Chondrocyte (in vitro differentiated cells): ENCODE data around the gene GET4. TPM values are rescaled to one million over a fixed set of nuclear protein-coding genes. Genes with fewer than 3 reads are reported as not detected.

Source experiments
- DNase-seq: peaks from one replicate; pipeline ENCODE4 v3.0.0; 2021; ENCODE audit warnings: mixed read lengths, low spot score
- H3K27ac Mint-ChIP-seq: one replicate; pipeline ENCODE4 v1.8.0; 2021; ENCODE audit warnings: mild to moderate bottlenecking, moderate library complexity, mixed read lengths; ENCODE audit not compliant: unreplicated experiment
- H3K27me3 Mint-ChIP-seq: 2 replicates; pipeline ENCODE4 v1.8.0; 2021; ENCODE audit warnings: low read depth, mixed read lengths
- H3K36me3 Mint-ChIP-seq: 2 replicates; pipeline ENCODE4 v1.8.0; 2021; ENCODE audit warnings: low read depth, mixed read lengths
- H3K4me1 Mint-ChIP-seq: 2 replicates; pipeline ENCODE4 v1.8.0; 2021; ENCODE audit warnings: low read depth, mild to moderate bottlenecking, mixed read lengths
- H3K4me3 Mint-ChIP-seq: one replicate; pipeline ENCODE4 v1.8.0; 2021; ENCODE audit warnings: mild to moderate bottlenecking, moderate library complexity, mixed read lengths; ENCODE audit not compliant: unreplicated experiment
- H3K9me3 Mint-ChIP-seq: 2 replicates; pipeline ENCODE4 v1.8.0; 2021; ENCODE audit warnings: low read depth, mixed read lengths
- CTCF ChIP-seq: fragments of 200-600 bp; sonication (generic); IDR thresholded peaks from 2 replicates; pipeline ENCODE4 v1.5.0; 2021; ENCODE audit warnings: antibody characterized with exemption, mild to moderate bottlenecking, moderate library complexity
- total RNA-seq: library from RNA; stranded (reverse); gene quantifications from 3 replicates; pipeline ENCODE4 v1.2.1, GENCODE V29; 2021

Gene GET4
- total RNA-seq, 1 donor from 2014 or later, result 28.0 TPM

- H3K36me3 Mint-ChIP-seq, result peaks cover 29% of the 10 kb centered on the region
- no peaks in the 10 kb centered on the region for H3K9me3 Mint-ChIP-seq
- H3K4me1 Mint-ChIP-seq, result no peaks in the 10 kb centered on the region
- H3K27ac Mint-ChIP-seq, result no peak overlapping the region
- DNase-seq, result no peak
- no peak overlapping the region for H3K4me3 Mint-ChIP-seq
- H3K27me3 Mint-ChIP-seq, result no peaks in the 10 kb centered on the region
- TF ChIP-seq CTCF, result no peak
Measured at GRCh38 chr7:891291-891690, 14.9 kb downstream of the GET4 start.

GRCh38 chr7:891805-892204, 15.5 kb downstream of the GET4 start:
- peaks cover 31% of the 10 kb centered on the region for H3K36me3 Mint-ChIP-seq
- no peaks in the 10 kb centered on the region for H3K4me1 Mint-ChIP-seq
- H3K27me3 Mint-ChIP-seq, result no peaks in the 10 kb centered on the region
- no peaks in the 10 kb centered on the region for H3K9me3 Mint-ChIP-seq
- H3K4me3 Mint-ChIP-seq, result no peak overlapping the region
- TF ChIP-seq CTCF, result no peak
- no peak overlapping the region for H3K27ac Mint-ChIP-seq
- no peak for DNase-seq

GRCh38 chr7:892648-893593, 16.6 kb downstream of the GET4 start:
- H3K4me1 Mint-ChIP-seq, result no peaks in the 10 kb centered on the region
- TF ChIP-seq CTCF, result no peak
- no peak overlapping the region for H3K4me3 Mint-ChIP-seq
- H3K27ac Mint-ChIP-seq, result no peak overlapping the region
- H3K36me3 Mint-ChIP-seq, result peaks cover 30% of the 10 kb centered on the region
- H3K27me3 Mint-ChIP-seq, result no peaks in the 10 kb centered on the region
- DNase-seq, result no peak
- no peaks in the 10 kb centered on the region for H3K9me3 Mint-ChIP-seq

- Mint-ChIP-seq H3K9me3 (no peaks in the 10 kb centered on the region), H3K4me1 (no peaks in the 10 kb centered on the region), H3K36me3 (peaks cover 29% of the 10 kb centered on the region), H3K4me3 (no peak overlapping the region), H3K27me3 (no peaks in the 10 kb centered on the region), H3K27ac (no peak overlapping the region)
- no peak for TF ChIP-seq CTCF
- DNase-seq, result no peak
Measured at GRCh38 chr7:893686-894085, 17.3 kb downstream of the GET4 start.

- Mint-ChIP-seq H3K4me1 (no peaks in the 10 kb centered on the region), H3K27ac (no peak overlapping the region), H3K27me3 (no peaks in the 10 kb centered on the region), H3K36me3 (peaks cover 27% of the 10 kb centered on the region), H3K4me3 (no peak overlapping the region), H3K9me3 (no peaks in the 10 kb centered on the region)
- no peak for TF ChIP-seq CTCF
- DNase-seq, result no peak
Measured at GRCh38 chr7:894164-894867, 18.0 kb downstream of the GET4 start.
